T-cell (primary cell): ENCODE results near the gene INPP5A. TPM values are rescaled to one million over a fixed set of nuclear protein-coding genes. Genes with fewer than 3 reads are reported as not detected.

ENCODE experiments used
- ATAC-seq, 4 experiments: fragments of 200-7000 bp in 3 of 4; fragments of 150-1000 bp in 1 of 4; cut with Tn5 transposase; replicated peaks in 1 of 4; 1 replicate in 3 of 4; 2 replicates in 1 of 4; pipeline ENCODE4 v1.10.0; 2021; ENCODE audit warnings: moderate library complexity in 3 of 4, mild to moderate bottlenecking in 2 of 4, moderate number of reproducible peaks in 1 of 4
- CTCF ChIA-PET, 2 donors: fragments of 300-600 bp; sonication (Branson Sonifier 250); formaldehyde crosslinking; loops; one replicate each; lab custom pipeline; 2022; ENCODE audit warnings: antibody characterized with exemption in 2 of 2; lab: Charles Lee
- POLR2A ChIA-PET, 2 donors: fragments of 300-600 bp; sonication (Branson Sonifier 250); formaldehyde crosslinking; loops; one replicate each; lab custom pipeline; 2022; ENCODE audit warnings: antibody characterized with exemption in 2 of 2; lab: Charles Lee
- DNase-seq, 35 experiments: peaks; one replicate each; pipeline versions ENCODE4 v3.0.0 to v3.0.0-alpha.2; 2013 to 2023
- H3K27ac ChIP-seq: one replicate; pipeline ENCODE4 v1.5.1; 2013; ENCODE audit warnings: low read length
- H3K27me3 ChIP-seq, 2 experiments: replicated peaks in 1 of 2; 1 replicate in 1 of 2; 2 replicates in 1 of 2; pipeline versions ENCODE4 v1.6.1 to v1.7.0; 2013; ENCODE audit warnings: low read length in 1 of 2, mixed read lengths in 1 of 2; ENCODE audit not compliant: control insufficient read depth in 2 of 2, insufficient read depth in 2 of 2; ENCODE audit errors: extremely low read depth in 1 of 2
- H3K36me3 ChIP-seq, 2 donors: 1 replicate in 1 of 2; 2 replicates in 1 of 2; pipeline versions ENCODE4 v1.6.1 to v1.7.0; 2013; ENCODE audit warnings: low read length in 1 of 2; ENCODE audit not compliant: control insufficient read depth in 2 of 2, insufficient read depth in 1 of 2; ENCODE audit errors: extremely low read depth in 1 of 2
- H3K4me1 ChIP-seq, 2 experiments: 1 replicate in 1 of 2; 2 replicates in 1 of 2; pipeline versions ENCODE4 v1.6.1 to v1.7.0; 2013; ENCODE audit warnings: low read length in 2 of 2, mixed read lengths in 1 of 2; ENCODE audit not compliant: insufficient read depth in 2 of 2, control insufficient read depth in 1 of 2; ENCODE audit errors: extremely low read depth in 1 of 2
- H3K4me3 ChIP-seq, 2 donors: 1 replicate in 1 of 2; 2 replicates in 1 of 2; pipeline versions ENCODE4 v1.5.1 to v1.7.0; 2013; ENCODE audit warnings: mild to moderate bottlenecking in 2 of 2, low read length in 1 of 2, moderate library complexity in 1 of 2; ENCODE audit not compliant: control insufficient read depth in 1 of 2; ENCODE audit errors: extremely low read depth in 1 of 2
- H3K9me3 ChIP-seq: 2 replicates; pipeline ENCODE4 v1.7.0; 2013
- H3K27ac Mint-ChIP-seq, 2 donors: one replicate each; pipeline ENCODE4 v1.8.0; 2020 to 2021; ENCODE audit warnings: mild to moderate bottlenecking in 2 of 2, mixed read lengths in 2 of 2
- H3K27me3 Mint-ChIP-seq, 2 donors: one replicate each; pipeline ENCODE4 v1.8.0; 2021 to 2022; ENCODE audit warnings: mixed read lengths in 2 of 2
- H3K36me3 Mint-ChIP-seq: one replicate; pipeline ENCODE4 v1.8.0; 2021; ENCODE audit warnings: mixed read lengths
- H3K4me1 Mint-ChIP-seq, 3 donors: one replicate each; pipeline ENCODE4 v1.8.0; 2020 to 2022; ENCODE audit warnings: mixed read lengths in 3 of 3, mild to moderate bottlenecking in 1 of 3
- H3K4me3 Mint-ChIP-seq, 3 donors: one replicate each; pipeline ENCODE4 v1.8.0; 2020 to 2022; ENCODE audit warnings: mild to moderate bottlenecking in 3 of 3, mixed read lengths in 3 of 3, moderate library complexity in 3 of 3
- H3K9me3 Mint-ChIP-seq, 3 donors: one replicate each; pipeline ENCODE4 v1.8.0; 2020 to 2022; ENCODE audit warnings: mixed read lengths in 3 of 3
- WGBS: methylation state at CpG from one replicate; pipeline ENCODE4 v1.1.5; 2013; ENCODE audit warnings: missing lambda C conversion rate; ENCODE audit not compliant: insufficient coverage; 5-methylcytosine and 5-hydroxymethylcytosine counted together
- total RNA-seq, 35 experiments: library from RNA in 6 of 35; stranded (reverse) in 6 of 35; fragments of 120-200 nt in 1 of 35; gene quantifications; one replicate each; pipeline versions ENCODE4 v1.2.1 to v1.2.4 and lab custom pipeline; 2013 to 2026

INPP5A gene
- total RNA-seq, 5 donors from 2014 or later (not counting 1 experiment from before 2014, with no cell fraction given) = 20.9 to 23.1 (median 22.9) TPM

GRCh38 chr10:132663666-132664365 is 126.2 kb downstream of the INPP5A start:
- no peak for ATAC-seq

GRCh38 chr10:132664407-132664806 is 126.8 kb downstream of the INPP5A start:
- H3K27ac ChIP-seq = no peak overlapping the region
- no peak overlapping the region for H3K4me3 ChIP-seq
- H3K4me3 Mint-ChIP-seq = no peak overlapping the region
- peaks cover 4 to 5% (median 5%) of the 10 kb centered on the region in 3 donors for H3K4me1 Mint-ChIP-seq
- H3K36me3 Mint-ChIP-seq = peaks cover 12% of the 10 kb centered on the region
- H3K27ac Mint-ChIP-seq = no peak overlapping the region
- H3K4me1 ChIP-seq = no peaks in the 10 kb centered on the region
- no peaks in the 10 kb centered on the region for H3K27me3 ChIP-seq
- H3K9me3 Mint-ChIP-seq = no peaks in the 10 kb centered on the region
- no peaks in the 10 kb centered on the region for H3K27me3 Mint-ChIP-seq
- CTCF ChIA-PET = no interaction called here
- POLR2A ChIA-PET = no interaction called here
- ATAC-seq = no peak
- peaks cover 6 to 12% of the 10 kb centered on the region in 2 donors for H3K36me3 ChIP-seq
- H3K9me3 ChIP-seq = no peaks in the 10 kb centered on the region
- no peak for DNase-seq
- WGBS = 72% methylated on average over 6 of the region's 6 CpGs

More at GRCh38 chr10:132663666-132664365, 126.2 kb downstream of the INPP5A start:
- Histone ChIP-seq H3K4me1 (no peaks in the 10 kb centered on the region), H3K4me3 (no peak overlapping the region), H3K36me3 (peaks cover 12% of the 10 kb centered on the region in 2 donors), H3K27ac (no peak overlapping the region), H3K27me3 (no peaks in the 10 kb centered on the region), H3K9me3 (no peaks in the 10 kb centered on the region)
- H3K36me3 Mint-ChIP-seq = peaks cover 14% of the 10 kb centered on the region
- no peaks in the 10 kb centered on the region for H3K27me3 Mint-ChIP-seq
- WGBS = 95% methylated on average over 24 of the region's 29 CpGs
- ChIA-PET CTCF (no interaction called here), POLR2A (no interaction called here)
- DNase-seq = no peak
- no peak overlapping the region for H3K27ac Mint-ChIP-seq
- peaks cover 4 to 5% (median 5%) of the 10 kb centered on the region in 3 donors for H3K4me1 Mint-ChIP-seq
- no peaks in the 10 kb centered on the region for H3K9me3 Mint-ChIP-seq
- H3K4me3 Mint-ChIP-seq = no peak overlapping the region

GRCh38 chr10:132664883-132665282 is 127.3 kb downstream of the INPP5A start:
- no peaks in the 10 kb centered on the region for H3K4me1 ChIP-seq
- H3K4me3 Mint-ChIP-seq = no peak overlapping the region
- ATAC-seq (no peak), DNase-seq (no peak)
- ChIA-PET CTCF (no interaction called here), POLR2A (no interaction called here)
- H3K27ac ChIP-seq = no peak overlapping the region
- no peaks in the 10 kb centered on the region for H3K27me3 Mint-ChIP-seq
- no peak overlapping the region for H3K27ac Mint-ChIP-seq
- H3K9me3 ChIP-seq = no peaks in the 10 kb centered on the region
- no peak overlapping the region for H3K4me3 ChIP-seq
- H3K9me3 Mint-ChIP-seq = no peaks in the 10 kb centered on the region
- peaks cover 10% of the 10 kb centered on the region for H3K36me3 Mint-ChIP-seq
- WGBS = 88% methylated on average over 12 of the region's 16 CpGs
- peaks cover 1 to 12% of the 10 kb centered on the region in 2 donors for H3K36me3 ChIP-seq
- H3K27me3 ChIP-seq = no peaks in the 10 kb centered on the region
- H3K4me1 Mint-ChIP-seq = peaks cover 4 to 5% (median 5%) of the 10 kb centered on the region in 3 donors

GRCh38 chr10:132665946-132666704 is 128.5 kb downstream of the INPP5A start:
- 92% methylated on average over 11 of the region's 15 CpGs for WGBS
- no peaks in the 10 kb centered on the region for H3K27me3 ChIP-seq
- H3K27ac Mint-ChIP-seq = no peak overlapping the region
- ATAC-seq (no peak), DNase-seq (no peak)
- CTCF ChIA-PET = interaction anchor here in 1 of 2 donors (0.7 kb wide), 1 partner anchor 769 kb away, joined by 3 read pairs; no protein-coding TSS in a partner anchor
- no peak overlapping the region for H3K4me3 ChIP-seq
- H3K36me3 ChIP-seq = peaks cover 0 to 9% of the 10 kb centered on the region in 2 donors
- POLR2A ChIA-PET = no interaction called here
- H3K36me3 Mint-ChIP-seq = no peaks in the 10 kb centered on the region
- no peaks in the 10 kb centered on the region for H3K9me3 Mint-ChIP-seq
- H3K4me3 Mint-ChIP-seq = no peak overlapping the region
- H3K4me1 Mint-ChIP-seq = peaks cover 0 to 5% (median 4%) of the 10 kb centered on the region in 3 donors
- no peaks in the 10 kb centered on the region for H3K27me3 Mint-ChIP-seq
- H3K4me1 ChIP-seq = no peaks in the 10 kb centered on the region
- no peaks in the 10 kb centered on the region for H3K9me3 ChIP-seq
- no peak overlapping the region for H3K27ac ChIP-seq

GRCh38 chr10:132666705-132667341 is 129.2 kb downstream of the INPP5A start:
- H3K36me3 ChIP-seq = peaks cover 0 to 9% of the 10 kb centered on the region in 2 donors

GRCh38 chr10:132667342-132668047 is 129.9 kb downstream of the INPP5A start:
- POLR2A ChIA-PET = interaction anchor here in 1 of 2 donors (0.5 kb wide), 1 partner anchor 766 kb away, joined by 3 read pairs; no protein-coding TSS in a partner anchor
- H3K4me1 ChIP-seq = no peaks in the 10 kb centered on the region
- Mint-ChIP-seq H3K27me3 (no peaks in the 10 kb centered on the region), H3K9me3 (no peaks in the 10 kb centered on the region), H3K4me3 (no peak overlapping the region), H3K4me1 (peaks cover 0 to 6% (median 5%) of the 10 kb centered on the region in 3 donors), H3K27ac (no peak overlapping the region), H3K36me3 (peaks cover 6% of the 10 kb centered on the region)
- CTCF ChIA-PET = no interaction called here
- no peak overlapping the region for H3K27ac ChIP-seq
- H3K27me3 ChIP-seq = no peaks in the 10 kb centered on the region
- H3K36me3 ChIP-seq = peaks cover 0 to 7% of the 10 kb centered on the region in 2 donors
- no peak overlapping the region for H3K4me3 ChIP-seq
- 92% methylated on average over 8 of the region's 20 CpGs for WGBS
- no peaks in the 10 kb centered on the region for H3K9me3 ChIP-seq
- ATAC-seq (no peak), DNase-seq (no peak)

More at GRCh38 chr10:132666705-132667341, 129.2 kb downstream of the INPP5A start:
- ChIA-PET POLR2A (interaction anchor here in 1 of 2 donors (0.5 kb wide), 1 partner anchor 765 kb away, joined by 3 read pairs; no protein-coding TSS in a partner anchor), CTCF (no interaction called here)
- Mint-ChIP-seq H3K27ac (no peak overlapping the region), H3K27me3 (no peaks in the 10 kb centered on the region), H3K4me3 (no peak overlapping the region), H3K9me3 (no peaks in the 10 kb centered on the region), H3K4me1 (peaks cover 0 to 6% (median 5%) of the 10 kb centered on the region in 3 donors), H3K36me3 (peaks cover 6% of the 10 kb centered on the region)
- WGBS = no CpG with 5 or more reads among the region's 12 CpGs
- DNase-seq (no peak), ATAC-seq (no peak)
- Histone ChIP-seq H3K9me3 (no peaks in the 10 kb centered on the region), H3K4me1 (no peaks in the 10 kb centered on the region), H3K4me3 (no peak overlapping the region), H3K27ac (no peak overlapping the region), H3K27me3 (no peaks in the 10 kb centered on the region)
